ENCODE data around the gene MYOZ1. TPM values are rescaled to one million over a fixed set of nuclear protein-coding genes. Genes with fewer than 3 reads are reported as not detected.
"Not testable (repeated sequence)": the region's sequence is repeated elsewhere in the genome, so short reads cannot be mapped to it uniquely, and the experiment has no call there.

MYOZ1 gene
- total RNA-seq, 1 donor from 2014 or later = 0.41 TPM

DNA sequence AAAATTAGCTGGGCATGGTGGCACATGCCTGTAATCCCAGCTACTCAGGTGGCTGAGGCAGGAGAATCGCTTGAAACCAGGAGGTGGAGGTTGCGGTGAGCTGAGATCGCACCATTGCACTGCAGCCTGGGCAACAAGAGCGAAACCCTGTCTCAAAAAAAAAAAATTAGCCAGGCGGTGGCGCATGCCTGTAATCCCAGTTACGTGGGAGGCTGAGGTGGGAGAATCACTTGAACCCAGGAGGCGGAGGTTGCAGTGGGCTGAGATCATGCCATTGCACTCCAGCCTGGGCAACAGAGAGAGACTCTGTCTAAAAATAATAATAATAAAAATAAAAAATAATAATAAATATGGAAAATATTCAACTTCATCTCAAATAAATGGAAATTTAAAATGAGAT, 24.1 kb downstream of the MYOZ1 start:
- not testable (repeated sequence) for DNase-seq (ENCODE audit: low spot score in 2 of 2); FAIRE-seq

DNA sequence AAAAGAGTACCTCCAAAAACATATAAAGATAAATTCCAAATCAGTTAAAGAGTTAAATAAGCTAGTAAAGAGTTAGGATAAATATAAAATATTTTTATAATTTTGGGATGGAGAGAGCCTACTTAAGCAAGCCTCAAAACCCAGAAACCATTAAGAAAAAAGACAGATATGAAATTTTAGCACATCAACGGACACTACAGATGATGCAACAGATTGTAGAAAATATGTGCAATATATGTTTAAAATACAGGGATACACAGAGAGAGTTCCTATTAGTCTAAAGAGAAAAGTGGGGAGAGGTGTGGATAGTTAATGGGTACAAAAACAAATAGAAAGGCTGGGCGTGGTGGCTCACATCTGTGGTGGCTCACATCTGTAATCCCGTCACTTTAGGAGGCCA, 26.6 kb downstream of the MYOZ1 start:
- FAIRE-seq (no peak), DNase-seq (ENCODE audit: low spot score in 2 of 2) (no peak)

DNA sequence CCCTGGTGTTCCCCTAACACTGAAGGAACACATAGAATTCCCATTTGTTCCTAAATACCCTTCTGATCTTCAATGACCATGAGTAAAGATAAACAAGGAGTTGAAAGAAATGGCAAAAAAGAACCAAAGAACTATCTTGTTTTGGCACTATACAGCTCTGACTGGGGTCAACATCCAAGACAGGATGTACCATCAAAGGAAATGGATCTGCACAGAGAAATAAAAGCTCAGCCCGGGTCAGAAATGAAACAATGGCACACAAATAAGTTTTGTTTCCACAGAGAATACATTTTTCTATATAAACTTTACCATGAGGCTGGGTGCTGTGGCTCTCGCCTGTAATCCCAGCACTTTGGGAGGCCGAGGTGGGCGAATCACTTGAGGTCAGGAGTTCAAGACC, 32.2 kb downstream of the MYOZ1 start:
- FAIRE-seq = no peak

DNA sequence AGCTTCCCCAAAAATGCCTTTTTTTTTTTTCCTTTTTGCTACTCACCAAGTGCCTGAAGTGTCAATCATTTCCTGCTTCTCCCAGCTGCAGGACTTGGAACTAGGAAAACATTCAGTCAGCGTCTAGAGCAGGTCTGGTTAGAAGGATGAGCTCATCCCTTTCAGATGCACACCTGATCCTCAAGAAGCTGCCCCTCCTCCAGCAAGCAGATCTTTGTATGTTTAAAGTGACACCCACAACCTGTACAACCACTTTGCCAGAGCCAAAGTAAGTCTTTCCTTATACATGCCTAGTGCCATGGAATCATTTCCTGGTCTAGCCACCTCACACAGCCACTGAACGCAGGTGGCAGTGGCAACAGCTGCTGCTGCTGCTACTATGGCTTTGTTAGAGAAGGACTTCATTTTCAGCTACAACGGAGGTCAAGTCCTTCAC, 39.8 kb downstream of the MYOZ1 start:
- FAIRE-seq = no peak
- DNase-seq (ENCODE audit: low spot score in 2 of 2) = no peak

More for the DNA sequence above, 32.2 kb downstream of the MYOZ1 start:
- no peak for DNase-seq (ENCODE audit: low spot score in 2 of 2)

DNA sequence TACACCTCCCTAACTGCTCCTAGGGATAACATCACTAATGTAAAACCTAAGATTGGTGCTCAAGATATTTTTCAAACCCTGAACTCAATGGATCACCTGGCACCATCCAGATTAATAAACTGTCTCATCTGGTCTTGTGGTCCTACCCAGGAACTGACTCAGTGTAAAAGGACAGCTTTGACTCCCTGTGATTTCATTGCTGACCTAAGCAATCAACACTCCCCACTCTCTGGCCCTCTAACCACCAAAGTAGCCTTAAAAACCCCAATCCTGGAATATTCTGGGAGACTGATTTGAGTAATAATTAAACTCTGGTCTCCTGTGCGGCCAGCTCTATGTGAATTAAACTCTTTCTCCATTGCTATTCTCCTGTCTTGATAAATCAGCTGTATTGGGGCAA, 43.9 kb downstream of the MYOZ1 start:
- DNase-seq (ENCODE audit: low spot score in 2 of 2) = no peak

DNA sequence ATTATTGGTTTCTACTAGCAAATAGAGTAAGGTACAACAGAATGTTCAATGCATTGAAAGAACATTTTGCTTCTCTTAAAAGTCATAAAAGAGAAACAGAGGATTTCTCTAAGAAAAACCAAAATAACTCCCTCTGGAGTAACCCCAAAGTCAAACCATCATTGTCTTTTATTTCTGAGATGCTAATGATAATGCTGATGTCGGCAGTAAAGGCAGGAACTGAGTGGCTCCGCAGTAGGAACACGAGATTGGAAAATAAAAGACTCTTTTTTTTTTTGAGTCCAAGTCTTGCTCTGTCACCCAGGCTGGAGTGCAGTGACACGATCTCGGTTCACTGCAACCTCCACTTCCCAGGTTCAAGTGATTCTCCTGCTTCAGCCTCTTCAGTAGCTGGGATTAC, 47.5 kb downstream of the MYOZ1 start:
- FAIRE-seq = no peak
- no peak for DNase-seq (ENCODE audit: low spot score in 2 of 2)

More for the DNA sequence above, 43.9 kb downstream of the MYOZ1 start:
- FAIRE-seq = no peak

DNA sequence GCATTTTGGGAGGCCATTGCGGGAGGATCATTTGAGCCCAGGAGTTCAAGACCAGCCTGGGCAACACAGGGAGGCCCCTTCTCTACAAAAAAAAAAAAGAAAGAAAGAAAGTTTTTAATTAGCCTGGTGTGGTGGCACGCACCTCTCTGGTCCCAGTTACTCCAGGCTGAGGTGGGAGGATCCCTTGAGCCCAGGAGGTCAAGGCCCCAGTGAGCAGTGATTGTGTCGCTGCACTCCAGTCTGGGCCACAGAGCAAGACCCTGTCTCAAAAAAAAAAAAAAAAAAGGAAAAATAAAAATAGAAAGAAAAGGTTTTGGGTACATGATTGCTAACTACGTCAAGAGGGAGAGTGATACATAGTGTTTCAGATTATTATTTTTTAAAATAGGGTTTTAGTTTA, 48.2 kb downstream of the MYOZ1 start:
- FAIRE-seq (peak; percentile 6), DNase-seq (ENCODE audit: low spot score in 2 of 2) (no peak)

DNA sequence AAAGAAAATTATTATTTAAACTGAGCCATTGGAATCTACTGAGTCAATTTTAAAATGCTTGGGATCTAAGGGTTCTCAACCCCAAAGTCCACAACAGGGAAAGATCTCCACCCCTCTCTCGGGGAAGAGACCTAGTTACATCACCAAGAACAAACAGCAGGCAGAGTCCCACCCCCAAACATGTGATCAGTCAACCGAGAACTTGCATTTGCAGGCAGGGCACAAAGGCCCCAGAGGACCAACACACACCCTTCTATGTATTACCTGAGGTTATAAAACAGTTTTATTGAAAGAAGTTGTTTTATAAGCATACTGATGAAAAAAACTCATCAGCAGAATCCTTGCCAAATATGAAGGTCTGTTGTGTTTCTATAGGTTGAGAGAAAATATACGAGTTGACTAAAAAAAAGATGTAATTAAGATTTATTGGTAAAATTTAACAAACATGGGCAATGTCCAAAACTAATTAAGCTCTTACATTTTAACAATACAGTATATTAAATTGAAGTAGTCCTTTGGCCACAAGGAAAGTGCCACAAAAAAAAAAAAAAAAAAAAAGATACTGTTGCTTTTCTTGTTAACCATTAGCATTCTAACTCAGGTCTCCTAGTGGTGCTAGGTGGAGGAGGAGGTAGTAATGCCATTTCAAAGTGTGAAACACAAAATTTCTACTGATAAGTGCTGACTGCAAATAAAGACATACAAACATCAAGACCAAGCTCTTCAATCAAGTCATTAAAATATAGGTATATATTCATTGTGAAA, 49.2 kb downstream of the MYOZ1 start:
- FAIRE-seq (peak; percentile 36), DNase-seq (ENCODE audit: low spot score in 2 of 2) (peak; percentile 42 to 53)

DNA sequence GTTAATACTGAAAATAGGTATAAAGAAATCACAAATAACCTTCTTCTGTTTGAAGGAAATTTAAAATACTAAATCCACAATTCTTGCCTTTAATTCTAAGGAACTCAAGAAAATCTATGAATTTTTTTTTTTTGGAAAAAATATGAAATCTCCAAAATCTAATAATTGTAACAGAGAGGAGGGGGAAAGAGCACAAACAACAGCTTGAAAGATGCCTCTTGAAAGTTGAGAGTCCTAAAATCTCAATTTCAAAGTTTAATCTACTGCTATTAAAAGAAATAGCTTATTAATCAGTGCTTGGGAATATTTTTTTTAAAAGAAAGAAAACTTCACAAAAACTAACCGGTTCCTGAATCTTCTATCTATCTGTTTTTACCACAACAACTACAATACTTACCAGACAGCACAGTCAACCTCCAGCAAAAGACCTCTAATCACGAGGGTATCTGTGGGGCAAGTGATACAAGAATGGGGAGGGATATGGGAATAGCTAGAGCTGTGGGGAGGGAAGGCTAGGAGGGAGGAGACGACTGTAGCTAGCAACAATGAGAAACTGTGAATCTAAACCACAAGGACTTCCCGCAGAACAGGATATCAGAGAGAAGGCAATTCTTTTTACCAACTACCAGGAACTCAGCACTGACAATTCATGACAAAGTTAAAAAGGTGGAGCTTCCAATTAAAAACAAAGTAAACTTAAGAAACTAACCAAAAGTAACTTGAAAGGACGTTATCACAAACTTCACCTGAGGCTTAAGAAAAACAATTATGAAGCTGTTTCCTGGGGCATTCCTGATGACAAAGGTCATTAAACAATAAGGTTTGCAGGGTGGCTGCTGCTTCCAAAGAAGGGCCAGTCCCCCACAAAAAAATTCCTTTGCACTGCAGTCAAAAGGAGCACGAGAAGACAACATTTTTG, 50.1 kb downstream of the MYOZ1 start, which contains the start of gene USP54:
TSS of gene USP54 (minus strand) at position 462 of the 919 bp plus-strand sequence. CDS start 15,684 bp downstream, outside the sequence.
- FAIRE-seq (no peak), DNase-seq (ENCODE audit: low spot score in 2 of 2) (no peak)

DNA sequence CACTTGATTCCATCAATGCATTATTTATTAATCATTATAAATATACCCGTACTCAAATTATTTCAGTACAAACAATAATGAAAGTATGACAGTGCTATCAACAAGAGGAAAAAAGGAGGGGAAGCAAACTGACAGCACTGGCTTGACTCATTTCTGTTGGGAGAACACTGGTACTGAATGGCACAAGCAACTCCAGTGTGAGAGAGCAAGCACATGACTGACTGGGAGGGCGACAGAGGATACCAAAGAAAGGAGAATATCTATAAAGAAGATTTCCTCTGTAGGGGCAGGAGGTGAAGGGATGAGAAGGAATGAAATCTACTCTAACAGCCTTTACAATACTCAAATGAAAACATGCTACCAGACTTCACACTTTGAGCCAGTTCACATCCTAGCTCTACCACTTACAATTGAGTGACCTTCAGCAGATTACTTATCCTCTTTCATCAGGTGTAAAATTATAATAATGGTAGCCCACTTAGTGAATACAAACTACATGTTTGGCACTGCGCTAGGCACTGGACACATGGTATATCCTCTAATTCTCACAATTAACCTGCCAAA, 51.6 kb downstream of the MYOZ1 start:
- DNase-seq (ENCODE audit: low spot score in 2 of 2) (no peak), FAIRE-seq (peak; percentile 60)

DNA sequence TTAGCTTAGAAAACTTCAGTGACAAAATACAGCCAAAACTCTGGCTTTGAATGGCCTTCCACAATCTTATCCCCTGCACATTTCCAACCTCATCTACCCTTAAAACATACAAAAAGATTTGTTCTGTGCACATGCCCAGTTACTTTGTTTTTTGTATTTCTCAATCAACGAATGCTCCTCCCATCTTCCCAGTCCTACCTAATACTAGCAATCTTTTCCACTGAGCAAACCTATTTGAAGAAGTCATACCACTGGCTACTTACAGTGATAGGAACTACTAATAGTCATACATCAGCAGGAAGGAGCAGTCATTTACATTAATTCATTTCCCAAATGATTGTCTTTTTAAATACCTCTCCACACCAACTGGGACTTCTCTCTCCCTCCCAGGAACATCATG, 52.6 kb downstream of the MYOZ1 start:
- no peak for FAIRE-seq

DNA sequence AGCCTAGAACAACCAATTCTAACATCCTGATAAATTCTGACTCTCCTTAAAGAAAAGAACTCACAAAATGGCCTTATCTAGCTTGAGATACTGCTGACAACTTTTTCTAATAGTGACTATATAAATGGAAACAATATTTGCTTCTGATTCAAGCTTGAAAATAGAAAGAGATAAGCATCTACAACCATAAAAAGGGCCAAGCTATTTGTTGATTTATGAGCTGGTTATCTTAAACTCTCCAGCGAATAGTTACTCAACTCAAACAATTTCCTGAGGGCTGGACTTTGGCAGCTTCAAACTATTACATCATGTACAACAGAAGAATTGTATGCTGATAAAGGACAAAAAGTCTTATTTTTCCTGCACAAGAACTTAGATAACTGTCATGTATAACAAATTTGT, 54.7 kb downstream of the MYOZ1 start:
- FAIRE-seq = no peak

More for the DNA sequence above, 52.6 kb downstream of the MYOZ1 start:
- DNase-seq (ENCODE audit: low spot score in 2 of 2) = no peak

DNA sequence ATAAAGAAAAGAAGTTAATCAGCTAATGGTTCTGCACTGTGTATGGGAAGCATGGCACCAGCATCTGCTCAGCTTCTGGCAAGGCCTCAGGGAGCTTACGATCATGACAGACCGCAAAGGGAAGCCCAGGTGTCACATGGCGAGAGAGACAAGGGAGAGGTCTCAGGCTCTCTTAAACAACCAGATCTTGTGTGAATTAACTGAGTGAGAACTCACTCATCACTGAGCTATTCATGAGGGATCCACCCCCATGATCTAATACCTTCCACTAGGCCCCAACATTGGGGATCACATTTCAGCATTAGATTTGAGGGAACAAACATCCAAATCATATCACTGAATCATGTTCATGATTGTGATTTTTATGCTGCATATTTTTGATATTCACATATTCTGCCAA, 55.9 kb downstream of the MYOZ1 start:
- no peak for FAIRE-seq
- DNase-seq (ENCODE audit: low spot score in 2 of 2) = no peak

More for the DNA sequence above, 54.7 kb downstream of the MYOZ1 start:
- no peak for DNase-seq (ENCODE audit: low spot score in 2 of 2)

DNA sequence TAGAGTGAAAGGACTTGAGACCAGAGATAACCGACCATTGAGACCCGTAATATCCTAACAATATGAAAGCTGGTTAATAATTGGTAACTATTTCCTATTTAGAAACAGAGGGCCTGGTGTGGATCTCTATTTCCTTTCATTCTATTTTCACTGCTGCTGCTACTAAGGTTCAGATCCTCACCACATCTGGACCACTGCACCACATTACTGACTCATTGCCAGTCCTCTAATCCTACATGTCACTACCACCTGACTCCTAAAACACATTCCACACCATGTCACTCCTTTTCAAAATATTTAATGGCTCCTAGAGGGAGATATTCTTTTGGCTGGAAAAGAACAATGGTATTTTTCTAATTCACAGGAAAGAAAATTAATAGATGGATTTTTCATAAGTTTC, 56.5 kb downstream of the MYOZ1 start:
- DNase-seq (ENCODE audit: low spot score in 2 of 2) = no peak
- FAIRE-seq = no peak

DNA sequence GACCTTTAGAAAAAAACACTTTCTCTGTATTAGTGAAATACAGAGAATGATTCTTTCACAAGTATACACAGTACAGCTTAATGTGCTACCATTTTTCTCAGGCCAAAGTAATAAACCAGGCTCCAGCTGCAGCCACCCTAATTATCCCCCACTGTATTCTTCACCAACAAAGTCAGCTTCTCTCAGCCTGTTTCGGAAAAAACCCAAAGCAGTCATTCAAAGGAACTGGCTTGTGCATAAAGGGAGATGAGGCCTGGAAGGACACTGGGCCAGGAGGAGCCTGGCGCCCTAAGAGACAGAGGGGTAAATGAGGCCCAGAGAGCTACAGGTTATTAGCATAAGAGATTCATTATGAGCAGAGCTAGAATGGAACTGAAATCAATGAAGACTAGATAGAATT, 59.4 kb downstream of the MYOZ1 start:
- FAIRE-seq (no peak), DNase-seq (ENCODE audit: low spot score in 2 of 2) (no peak)

Other genes starting within 250 kb of the MYOZ1 start
- 25.7 TPM for gene ANXA7, start 227.4 kb downstream of the MYOZ1 start, total RNA-seq
- gene MSS51, start 207.9 kb downstream of the MYOZ1 start, total RNA-seq = 1.6 TPM
- gene PPP3CB, start 145.4 kb downstream of the MYOZ1 start, total RNA-seq = 111 TPM
- gene USP54, start 50.1 kb downstream of the MYOZ1 start, total RNA-seq = 32.6 TPM
- not detected for gene SYNPO2L, start 14.6 kb upstream of the MYOZ1 start, total RNA-seq
- 12.2 TPM for gene AGAP5, start 56.6 kb upstream of the MYOZ1 start, total RNA-seq
- 41.6 TPM for gene SEC24C, start 102.9 kb upstream of the MYOZ1 start, total RNA-seq
- gene CHCHD1, start 140.6 kb upstream of the MYOZ1 start, total RNA-seq = 16.7 TPM
- 31.8 TPM for gene ZSWIM8, start 144.1 kb upstream of the MYOZ1 start, total RNA-seq
- 7.7 TPM for gene NDST2, start 170.1 kb upstream of the MYOZ1 start, total RNA-seq
- 50.1 TPM for gene CAMK2G, start 233.1 kb upstream of the MYOZ1 start, total RNA-seq

Measured in frontal cortex (tissue), 4 donors.